ENCODE data around the gene NAA80. TPM values are rescaled to one million over a fixed set of nuclear protein-coding genes. Genes with fewer than 3 reads are reported as not detected.

The NAA80 gene
- total and polyA plus RNA-seq, 2 of the 8 experiments (the other 6 are each of a cell fraction or from before 2014, with no cell fraction given), result 11.3 to 16.7 TPM

GRCh38 chr3:50275996-50276761, 23.0 kb downstream of the NAA80 start (continued):
- TF ChIP-seq RAD21 (IDR thresholded peaks at IDR 0.05 in 1 of 2, conservative IDR thresholded peaks at IDR 0.05 in 1 of 2; ENCODE audit: low read depth in 2 of 2, low read length in 2 of 2), result peak in 1 of 2 experiments; percentile 4; a peak in 1 of 4 replicates
- TF ChIP-seq CEBPB (IDR thresholded peaks at IDR 0.05; ENCODE audit: low read depth, low read length), result peak; percentile 67
- peak; percentile 3; the same call in 1 of the 2 replicates for TF ChIP-seq NRF1 (IDR thresholded peaks at IDR 0.05; ENCODE audit: low read depth, low read length)
- TF ChIP-seq TBP (IDR thresholded peaks at IDR 0.05; ENCODE audit: low read depth, low read length), result 0 out of 2 replicates have a peak, but pooled peaks have one; percentile 1
- peak; percentile 84 for TF ChIP-seq ATF3 (IDR thresholded peaks at IDR 0.05; ENCODE audit: insufficient read depth, low read depth, low read length)
- TF ChIP-seq CHD1 (IDR thresholded peaks at IDR 0.05; ENCODE audit: low read depth, low read length), result no peak
- TF ChIP-seq, protein P1, sequence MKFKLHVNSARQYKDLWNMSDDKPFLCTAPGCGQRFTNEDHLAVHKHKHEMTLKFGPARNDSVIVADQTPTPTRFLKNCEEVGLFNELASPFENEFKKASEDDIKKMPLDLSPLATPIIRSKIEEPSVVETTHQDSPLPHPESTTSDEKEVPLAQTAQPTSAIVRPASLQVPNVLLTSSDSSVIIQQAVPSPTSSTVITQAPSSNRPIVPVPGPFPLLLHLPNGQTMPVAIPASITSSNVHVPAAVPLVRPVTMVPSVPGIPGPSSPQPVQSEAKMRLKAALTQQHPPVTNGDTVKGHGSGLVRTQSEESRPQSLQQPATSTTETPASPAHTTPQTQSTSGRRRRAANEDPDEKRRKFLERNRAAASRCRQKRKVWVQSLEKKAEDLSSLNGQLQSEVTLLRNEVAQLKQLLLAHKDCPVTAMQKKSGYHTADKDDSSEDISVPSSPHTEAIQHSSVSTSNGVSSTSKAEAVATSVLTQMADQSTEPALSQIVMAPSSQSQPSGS (IDR thresholded peaks at IDR 0.05; ENCODE audit: low read length), result no peak
- no peak for TF ChIP-seq POLR2A (IDR thresholded peaks at IDR 0.05; ENCODE audit: control extremely low read depth in 1 of 2, low read depth in 2 of 2, low read length in 2 of 2)
- TF ChIP-seq SP1 (IDR thresholded peaks at IDR 0.05; ENCODE audit: low read depth, low read length), result no peak
- peak; percentile 76; the same call in 1 of the 2 replicates for TF ChIP-seq GABPA (IDR thresholded peaks at IDR 0.05; ENCODE audit: borderline replicate concordance, insufficient read depth, low read length)
- peak; percentile 15 for TF ChIP-seq ASH2L (IDR thresholded peaks at IDR 0.05; ENCODE audit: low read length)
- TF ChIP-seq TAF1 (IDR thresholded peaks at IDR 0.05; ENCODE audit: low read depth, low read length), result 0 out of 2 replicates have a peak, but pooled peaks have one; percentile 27
- peak; percentile 49 for TF ChIP-seq EZH2 (IDR thresholded peaks at IDR 0.05; ENCODE audit: low read depth, low read length, severe bottlenecking)
- TF ChIP-seq SIN3A (conservative IDR thresholded peaks at IDR 0.05 in 1 of 2, IDR thresholded peaks at IDR 0.05 in 1 of 2; ENCODE audit: low read depth in 1 of 2, low read length in 2 of 2), result peak in 1 of 2 experiments; percentile 47; a peak in 1 of 4 replicates
- TF ChIP-seq, protein P2, sequence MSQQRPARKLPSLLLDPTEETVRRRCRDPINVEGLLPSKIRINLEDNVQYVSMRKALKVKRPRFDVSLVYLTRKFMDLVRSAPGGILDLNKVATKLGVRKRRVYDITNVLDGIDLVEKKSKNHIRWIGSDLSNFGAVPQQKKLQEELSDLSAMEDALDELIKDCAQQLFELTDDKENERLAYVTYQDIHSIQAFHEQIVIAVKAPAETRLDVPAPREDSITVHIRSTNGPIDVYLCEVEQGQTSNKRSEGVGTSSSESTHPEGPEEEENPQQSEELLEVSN (IDR thresholded peaks at IDR 0.05), result peak; percentile 98
- TF ChIP-seq MAX (IDR thresholded peaks at IDR 0.05), result peak; percentile 99
- TF ChIP-seq JUN (IDR thresholded peaks at IDR 0.05; ENCODE audit: low read depth, low read length), result no peak
- no peak for TF ChIP-seq SIRT6 (IDR thresholded peaks at IDR 0.05; ENCODE audit: low read length)
- TF ChIP-seq SRF (IDR thresholded peaks at IDR 0.05; ENCODE audit: low read depth, low read length), result peak; percentile 74
- TF ChIP-seq SP4 (IDR thresholded peaks at IDR 0.05; ENCODE audit: low read length), result peak; percentile 56; the same call in 1 of the 2 replicates

Measured in H1 (cell line).